Glomerular visceral epithelial cell (primary cell): ENCODE results near the gene JAKMIP3.

Source experiments
- DNase-seq: peaks from one replicate; pipeline ENCODE4 v3.0.0-alpha.2; 2016; ENCODE audit errors: extremely low spot score

JAKMIP3 gene

DNA sequence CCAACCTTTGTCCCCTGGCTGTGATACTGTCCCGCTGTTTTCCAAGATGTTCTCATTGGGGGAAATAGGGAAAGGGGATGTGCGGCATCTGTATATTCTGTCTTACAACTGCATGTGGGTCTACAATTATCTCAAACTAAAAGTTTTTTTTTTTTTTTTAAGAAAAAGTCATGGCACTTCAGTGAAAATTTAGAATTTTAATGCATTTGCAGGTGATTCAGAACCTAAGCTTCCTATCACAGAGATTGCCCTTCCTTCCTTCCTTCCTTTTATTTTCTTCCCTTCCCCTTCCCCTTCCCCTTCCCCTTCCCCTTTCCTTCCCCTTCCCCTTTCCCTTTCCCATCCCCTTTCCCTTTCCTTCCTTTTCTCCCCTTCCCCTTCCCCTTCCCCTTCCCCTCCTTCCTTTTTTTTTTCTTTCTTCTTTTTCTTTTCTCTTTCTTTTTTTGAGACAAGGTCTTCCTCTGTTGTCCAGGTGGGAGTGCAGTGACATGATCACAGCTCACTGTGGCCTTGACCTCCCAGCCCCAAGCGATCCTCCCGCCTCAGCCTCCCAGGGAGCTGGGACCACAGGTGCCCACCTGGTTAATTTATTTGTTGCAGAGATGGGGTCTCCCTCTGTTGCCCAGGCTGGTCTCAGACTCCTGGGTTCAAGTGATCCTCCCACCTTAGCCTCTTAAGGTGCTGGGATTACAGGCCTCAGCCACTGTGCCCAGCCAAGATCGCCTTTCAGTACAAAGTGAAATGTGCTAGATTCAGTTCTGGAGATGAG, 32.0 kb downstream of the JAKMIP3 start:
- no peak for DNase-seq

DNA sequence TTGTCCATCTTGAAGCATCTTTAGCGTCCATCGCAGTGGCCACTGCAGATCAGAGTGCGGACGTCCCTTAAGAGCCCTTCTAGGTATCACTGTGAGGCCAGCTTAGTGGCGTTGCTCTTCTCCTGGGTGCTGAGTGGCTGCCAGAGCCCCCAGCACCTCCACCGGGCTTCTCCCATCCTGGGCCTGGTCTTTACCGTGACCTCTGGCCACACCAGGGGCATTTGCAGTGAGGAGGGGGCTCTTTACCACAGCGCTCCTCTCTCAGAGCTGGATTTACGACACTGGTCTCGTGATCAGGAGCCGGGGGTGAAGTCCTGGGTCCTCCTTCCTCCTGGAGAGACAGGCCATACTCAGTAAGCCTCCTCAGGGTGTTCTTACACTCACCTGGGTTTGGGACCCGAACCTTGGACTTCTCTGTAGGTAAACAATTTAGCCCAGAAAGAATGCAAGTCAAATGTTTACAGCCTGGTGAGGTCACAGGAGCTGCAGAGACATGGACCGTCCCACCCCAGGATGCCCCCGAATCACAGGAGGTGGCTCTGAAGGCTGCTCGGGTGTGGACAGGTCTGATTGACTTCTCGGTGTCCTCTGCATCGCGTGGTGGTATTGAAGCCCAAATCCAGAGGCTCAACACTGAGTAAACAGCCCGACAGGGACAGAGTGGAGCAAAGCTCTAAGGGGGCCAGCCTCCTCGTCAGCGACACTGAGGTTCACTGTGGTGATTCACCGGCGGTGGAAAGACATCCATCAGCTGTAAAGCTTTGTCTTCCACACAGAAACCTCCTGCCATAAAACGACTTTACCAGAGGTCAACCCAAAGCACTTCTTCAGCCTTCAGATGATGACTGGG, 33.0 kb downstream of the JAKMIP3 start:
- DNase-seq = no peak

DNA sequence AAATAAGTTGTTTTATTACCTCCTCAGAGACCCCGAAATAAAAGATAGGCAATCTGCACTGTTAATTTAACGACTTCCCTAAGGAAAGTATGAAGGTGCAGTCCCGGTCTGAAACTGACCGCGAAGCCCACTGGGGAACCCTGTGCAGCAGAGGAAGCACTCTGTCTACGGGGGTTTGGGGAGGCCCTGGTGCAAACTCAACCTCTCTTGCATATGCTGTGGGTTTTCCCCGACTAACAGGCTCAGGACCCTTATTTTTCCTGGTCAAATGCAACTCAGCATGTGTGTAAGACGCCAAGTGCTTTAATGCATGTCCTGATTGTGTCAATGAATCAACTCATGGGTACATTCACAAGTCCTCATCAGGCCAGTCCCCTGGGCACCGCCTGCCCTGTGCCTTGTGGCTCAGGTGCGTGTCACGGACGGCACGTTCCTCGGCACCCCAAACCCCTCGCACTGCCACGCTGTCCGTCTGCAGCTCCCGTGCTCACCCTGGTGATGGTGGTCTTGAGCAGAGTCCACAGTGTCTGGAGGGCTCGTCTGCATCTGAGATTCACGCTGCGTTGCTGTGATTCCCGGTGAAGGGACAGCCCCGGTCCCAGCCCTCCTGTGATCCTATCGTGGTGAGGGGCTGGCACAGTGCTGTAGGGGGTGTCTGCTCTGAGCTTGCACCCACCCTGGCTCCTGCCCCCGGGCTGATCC, 33.8 kb downstream of the JAKMIP3 start:
- DNase-seq = no peak

DNA sequence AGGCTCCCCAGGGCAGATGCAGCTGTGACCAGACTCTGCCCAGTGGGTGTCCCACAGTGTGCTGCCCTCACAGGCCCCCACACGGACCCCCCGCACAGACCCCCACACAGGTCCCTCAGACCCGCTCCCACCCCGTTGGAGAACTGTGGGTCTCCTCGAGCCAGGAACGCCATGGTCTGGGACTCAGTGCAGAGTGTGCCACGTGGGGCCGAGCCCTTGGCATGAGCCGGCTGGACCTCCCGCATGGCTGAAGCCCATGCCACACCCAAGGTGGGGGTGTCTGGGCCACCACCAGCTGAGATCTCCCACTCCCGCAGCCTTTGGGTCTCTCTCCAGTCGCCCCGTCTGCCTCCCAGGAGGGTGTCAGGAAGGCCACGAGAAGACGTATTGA, 34.3 kb downstream of the JAKMIP3 start:
- no peak for DNase-seq

DNA sequence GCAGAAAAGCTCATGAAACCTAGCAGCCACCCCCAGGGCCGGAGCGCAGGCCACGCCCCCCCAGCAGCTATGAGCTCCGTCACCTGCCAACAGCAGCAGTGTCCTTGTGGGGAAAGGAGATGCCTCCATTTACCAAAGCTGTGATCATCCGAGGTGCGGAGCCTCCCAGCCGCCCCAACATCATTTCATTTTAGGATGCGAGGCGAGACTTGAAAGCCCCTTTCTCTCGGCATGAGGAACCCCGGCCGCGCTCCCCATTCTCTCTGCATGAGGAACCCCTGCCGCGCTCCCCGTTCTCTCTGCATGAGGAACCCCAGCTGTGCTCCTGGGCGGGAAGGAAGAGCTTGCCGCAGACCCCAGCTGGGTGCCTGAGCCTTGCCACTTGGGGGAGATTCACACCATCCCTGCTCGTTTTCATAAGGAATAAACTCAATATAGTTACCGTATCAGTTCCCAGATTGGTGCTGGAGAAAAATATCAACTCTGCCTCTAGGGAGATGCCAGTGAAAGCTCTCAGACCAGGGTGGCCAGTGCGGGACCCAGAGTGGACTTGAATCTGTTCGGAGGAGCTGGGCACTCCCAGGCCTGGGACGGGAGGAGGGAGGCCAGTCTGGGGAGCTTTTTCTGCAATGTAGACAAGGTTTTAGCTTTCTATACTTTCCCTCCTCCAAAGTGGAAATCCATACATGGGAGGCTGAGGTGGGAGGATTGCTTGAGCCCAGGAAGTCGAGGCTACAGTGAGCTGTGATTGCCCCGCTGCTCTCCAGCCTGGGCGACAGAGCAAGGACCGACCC, 35.0 kb downstream of the JAKMIP3 start:
- no peak for DNase-seq

DNA sequence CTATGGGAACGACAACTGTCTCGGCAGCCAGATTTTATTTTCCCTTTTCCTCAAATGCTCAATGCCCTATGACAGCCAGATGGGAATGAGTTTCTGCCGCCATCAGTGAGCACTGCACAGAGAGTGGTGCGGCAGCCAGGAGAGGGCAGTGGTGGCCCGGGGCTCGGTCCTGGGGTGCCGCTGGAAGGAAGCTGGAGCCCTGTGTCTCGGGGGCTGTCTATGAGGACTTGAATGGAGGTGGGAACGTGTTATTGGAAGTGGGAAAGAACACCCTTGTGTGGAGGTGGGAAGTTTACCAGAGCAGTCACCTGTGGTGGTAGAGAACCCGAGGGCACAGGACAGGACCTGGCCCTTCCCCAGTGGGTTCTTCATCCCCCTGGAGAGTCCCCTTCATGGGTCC, 35.8 kb downstream of the JAKMIP3 start:
- DNase-seq = no peak

DNA sequence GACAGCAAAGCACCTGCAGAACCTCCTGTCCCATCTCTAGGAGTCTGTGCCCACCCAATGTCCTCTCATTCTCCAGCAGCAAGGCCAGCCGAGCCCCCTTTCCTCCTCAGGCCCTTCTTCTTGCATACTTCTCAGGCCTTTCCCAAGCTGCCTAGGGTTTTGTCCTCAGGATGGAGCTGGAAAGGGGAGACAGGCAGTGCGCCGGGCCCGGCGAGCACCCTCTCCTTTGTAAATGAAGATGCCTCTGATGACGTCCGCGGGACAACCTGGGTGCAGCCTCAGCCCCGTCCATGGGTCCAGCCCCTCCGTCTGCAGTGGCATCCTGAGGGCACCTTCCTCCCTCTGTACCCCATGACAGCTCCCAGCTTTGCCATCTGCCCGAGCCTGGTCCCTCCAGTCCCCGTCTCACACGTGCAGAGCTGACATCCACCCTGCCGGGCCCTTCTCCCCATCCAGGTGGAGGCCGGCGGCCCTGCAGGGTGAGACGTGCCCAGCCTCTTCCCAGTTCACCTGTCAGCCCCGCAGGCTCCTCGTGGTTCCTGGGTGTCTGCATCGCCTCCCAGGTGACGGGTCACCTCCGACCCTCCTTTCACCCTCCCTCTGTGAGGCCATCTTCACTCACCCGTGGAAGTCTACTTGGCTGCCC, 36.4 kb downstream of the JAKMIP3 start:
- no peak for DNase-seq

DNA sequence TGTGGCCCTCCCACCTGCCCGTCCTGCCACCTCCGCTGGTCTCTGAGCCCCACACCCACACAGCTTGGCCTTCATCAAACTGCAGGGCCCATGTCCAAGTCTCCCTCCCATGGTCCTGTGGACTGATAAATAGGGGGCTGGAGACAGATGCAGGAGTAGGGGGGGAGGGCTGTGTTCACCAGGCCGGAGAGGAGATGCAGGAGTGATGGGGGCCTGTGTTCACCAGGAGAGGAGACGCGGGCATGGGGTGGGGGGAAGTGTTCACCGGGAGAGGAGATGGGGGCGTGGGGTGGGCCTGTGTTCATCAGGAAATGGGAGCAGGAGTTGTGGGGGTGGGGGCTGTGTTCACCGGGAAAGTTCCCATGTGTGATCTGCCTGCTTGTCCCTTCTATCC, 37.0 kb downstream of the JAKMIP3 start:
- no peak for DNase-seq

DNA sequence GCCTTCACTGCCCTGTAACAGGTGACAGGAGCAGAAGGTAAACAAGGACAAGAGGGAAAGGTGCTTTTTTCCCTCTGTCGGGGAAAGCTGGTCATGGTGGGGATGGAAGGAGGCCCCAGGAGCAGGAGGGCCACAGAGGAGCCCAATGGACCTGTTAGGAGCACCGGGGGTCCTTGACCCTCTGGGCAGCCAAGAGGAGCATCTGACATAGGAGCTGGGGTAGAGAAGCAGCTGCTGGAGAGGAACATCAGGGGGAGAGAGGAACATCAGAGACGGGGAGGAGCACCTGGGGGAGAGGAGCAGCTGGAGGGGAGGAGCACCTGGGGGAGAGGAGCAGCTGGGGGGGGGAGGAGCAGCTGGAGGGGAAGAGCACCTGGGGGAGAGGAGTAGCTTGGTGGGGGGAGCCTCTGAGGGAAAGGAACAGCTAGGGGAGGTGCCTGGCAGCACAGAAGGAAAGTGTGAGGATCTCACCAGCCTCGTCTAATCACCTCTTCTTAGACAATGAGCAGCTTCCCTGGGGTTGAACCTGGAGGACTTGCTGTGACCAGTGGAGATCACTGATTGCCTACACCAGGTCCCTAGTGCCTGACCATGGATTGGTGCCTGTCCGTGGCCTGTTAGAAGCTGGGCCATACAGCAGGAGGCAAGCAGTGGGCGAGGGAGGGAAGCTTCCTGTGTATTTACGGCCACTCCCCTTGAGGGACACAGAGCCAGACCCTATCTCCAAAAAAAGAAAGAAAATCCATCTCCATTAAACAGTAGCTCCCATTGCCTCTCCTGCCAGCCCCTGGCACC, 37.6 kb downstream of the JAKMIP3 start:
- no peak for DNase-seq

DNA sequence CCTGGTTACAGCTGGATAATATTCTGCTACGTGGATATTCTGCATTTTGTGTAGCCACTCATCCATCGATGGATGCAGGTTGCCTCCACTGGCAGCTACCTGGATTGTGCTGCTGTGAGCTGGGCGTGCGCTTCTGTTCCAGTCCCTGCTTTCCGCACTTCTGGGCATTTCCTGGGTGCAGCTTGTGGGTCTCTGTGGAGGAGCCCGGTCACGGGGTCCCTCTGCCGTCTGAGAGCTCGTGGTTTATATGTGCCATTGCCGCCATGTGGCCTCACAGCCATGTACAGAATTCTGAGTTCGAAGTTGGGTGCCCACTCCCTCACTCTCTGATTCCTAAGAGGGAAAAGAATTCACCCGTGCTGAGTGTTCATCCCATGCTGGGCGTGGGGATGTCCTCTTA, 38.3 kb downstream of the JAKMIP3 start:
- no peak for DNase-seq

DNA sequence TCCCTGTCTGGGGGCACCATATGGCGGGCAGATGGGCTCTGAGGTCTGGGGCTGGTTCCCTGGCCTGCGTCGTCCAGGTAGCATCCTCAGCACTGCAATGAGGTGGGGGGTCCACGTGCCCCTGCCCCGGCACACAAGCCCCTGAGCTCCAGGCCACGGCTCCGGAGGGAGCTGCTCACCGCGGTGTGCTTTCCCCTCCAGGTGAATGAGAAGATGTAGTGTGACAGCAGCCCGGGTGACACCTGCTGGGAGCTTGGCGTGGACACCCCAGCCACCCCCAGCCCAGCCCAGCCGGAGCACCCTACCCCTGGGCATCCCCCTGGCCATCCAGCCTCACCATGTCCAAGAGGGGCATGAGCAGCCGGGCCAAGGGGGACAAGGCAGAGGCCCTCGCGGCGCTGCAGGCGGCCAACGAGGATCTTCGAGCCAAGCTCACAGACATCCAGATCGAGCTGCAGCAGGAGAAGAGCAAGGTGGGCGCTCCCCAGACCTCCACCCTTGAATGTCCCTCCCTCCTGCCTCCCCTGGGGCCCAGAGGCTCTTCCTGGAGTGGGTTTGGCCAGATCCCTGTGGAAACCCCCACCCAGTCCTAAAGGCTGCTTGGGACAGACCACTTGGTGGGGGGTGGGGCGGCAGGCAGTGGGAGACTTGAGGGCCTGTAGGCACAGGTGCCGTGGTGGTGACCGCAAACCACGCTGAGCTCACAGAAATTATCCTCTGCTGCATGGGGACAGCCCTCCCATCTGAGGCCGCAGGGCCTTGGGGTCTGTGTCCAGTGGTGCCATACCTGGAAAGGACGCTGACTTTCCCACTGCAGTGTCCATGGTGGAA, 38.9 kb downstream of the JAKMIP3 start:
- no peak for DNase-seq

DNA sequence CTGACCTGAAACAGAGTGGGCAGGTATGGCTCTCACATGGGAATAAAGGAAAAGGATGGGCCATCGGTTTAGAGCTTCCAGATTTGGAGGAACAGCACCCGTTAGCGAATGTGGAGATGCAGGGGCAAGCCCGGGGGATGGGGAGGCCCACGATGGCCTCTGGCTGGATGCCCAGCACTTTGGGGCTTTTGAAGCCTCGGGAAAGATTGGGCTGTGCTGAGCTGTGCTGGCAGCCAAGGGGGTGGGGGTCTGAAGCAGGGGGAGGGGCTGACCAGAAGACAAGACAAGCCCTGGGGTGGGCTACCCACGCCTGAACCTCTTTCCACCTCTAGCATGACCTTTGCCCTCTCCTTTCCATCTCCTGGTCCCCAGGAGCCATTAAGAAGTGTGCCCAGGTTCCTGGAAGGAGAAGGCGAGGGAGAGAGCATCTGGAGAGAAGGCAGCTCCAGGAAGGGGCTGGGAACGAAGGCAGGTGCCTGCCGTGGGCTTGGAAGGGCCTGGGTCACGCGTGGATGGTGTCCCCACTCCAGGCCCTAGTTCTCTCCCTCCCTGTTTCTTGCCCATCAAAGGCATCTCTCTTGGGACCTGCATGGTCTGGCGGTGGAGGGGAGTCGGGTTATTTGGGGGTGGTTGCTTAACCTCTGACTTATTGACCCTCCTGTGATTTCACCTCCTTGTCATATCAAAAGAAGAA, 39.7 kb downstream of the JAKMIP3 start:
- no peak for DNase-seq

DNA sequence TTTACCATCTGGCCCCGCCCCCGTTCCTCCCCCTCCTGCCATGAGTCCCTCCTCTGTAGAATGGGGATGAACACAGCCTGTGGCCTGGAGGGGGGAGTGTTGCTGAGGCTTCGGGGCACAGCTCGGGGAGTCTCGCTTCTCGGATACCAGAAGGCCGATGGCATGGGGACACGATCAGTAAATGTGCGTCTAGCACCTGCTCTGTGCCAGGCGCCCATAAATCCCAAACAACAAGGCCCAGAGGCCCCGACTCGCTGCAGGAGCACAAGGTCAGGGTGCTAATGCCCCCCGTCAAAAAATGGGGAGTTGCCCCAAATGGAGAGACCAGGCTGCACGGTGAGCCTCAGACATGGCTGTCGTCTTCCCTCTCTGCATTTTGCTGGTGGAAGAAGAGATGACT, 40.7 kb downstream of the JAKMIP3 start:
- no peak for DNase-seq

DNA sequence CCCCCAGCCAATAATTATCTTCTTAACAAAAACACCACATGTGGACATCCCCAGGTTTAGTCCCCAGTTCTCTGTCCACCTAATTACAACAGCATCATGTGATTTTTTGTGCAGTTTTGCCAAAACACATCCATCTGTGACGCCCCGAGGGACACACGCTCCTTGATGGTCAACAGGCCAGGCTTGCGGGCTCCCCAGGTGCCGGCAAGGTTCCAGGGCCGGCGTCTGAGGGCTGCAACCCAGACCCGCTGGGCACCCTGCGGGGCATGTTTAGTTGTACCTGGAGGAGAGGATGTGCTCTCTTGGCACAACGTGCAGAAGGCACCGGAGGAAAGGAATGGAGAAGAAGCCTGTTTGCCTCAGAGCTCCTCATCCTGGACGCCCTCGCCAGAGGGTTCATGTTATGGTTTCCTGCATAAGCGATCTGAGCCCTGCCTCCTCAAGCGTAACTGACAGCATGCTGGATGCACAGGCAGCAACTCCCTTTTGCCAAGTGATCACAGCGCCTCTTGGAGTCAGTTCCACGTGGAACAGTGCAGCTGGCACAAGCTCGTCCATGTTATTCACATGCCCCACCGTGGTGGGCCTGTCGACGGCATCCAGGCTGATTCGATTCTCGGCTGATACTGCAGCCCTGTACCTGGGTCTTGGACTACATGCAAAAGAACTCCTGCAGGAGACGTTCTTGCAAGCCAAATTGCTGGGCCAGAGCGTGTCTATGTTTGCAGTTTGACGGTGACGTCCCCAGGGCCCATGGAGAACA, 41.6 kb downstream of the JAKMIP3 start:
- peak; percentile 31 for DNase-seq

DNA sequence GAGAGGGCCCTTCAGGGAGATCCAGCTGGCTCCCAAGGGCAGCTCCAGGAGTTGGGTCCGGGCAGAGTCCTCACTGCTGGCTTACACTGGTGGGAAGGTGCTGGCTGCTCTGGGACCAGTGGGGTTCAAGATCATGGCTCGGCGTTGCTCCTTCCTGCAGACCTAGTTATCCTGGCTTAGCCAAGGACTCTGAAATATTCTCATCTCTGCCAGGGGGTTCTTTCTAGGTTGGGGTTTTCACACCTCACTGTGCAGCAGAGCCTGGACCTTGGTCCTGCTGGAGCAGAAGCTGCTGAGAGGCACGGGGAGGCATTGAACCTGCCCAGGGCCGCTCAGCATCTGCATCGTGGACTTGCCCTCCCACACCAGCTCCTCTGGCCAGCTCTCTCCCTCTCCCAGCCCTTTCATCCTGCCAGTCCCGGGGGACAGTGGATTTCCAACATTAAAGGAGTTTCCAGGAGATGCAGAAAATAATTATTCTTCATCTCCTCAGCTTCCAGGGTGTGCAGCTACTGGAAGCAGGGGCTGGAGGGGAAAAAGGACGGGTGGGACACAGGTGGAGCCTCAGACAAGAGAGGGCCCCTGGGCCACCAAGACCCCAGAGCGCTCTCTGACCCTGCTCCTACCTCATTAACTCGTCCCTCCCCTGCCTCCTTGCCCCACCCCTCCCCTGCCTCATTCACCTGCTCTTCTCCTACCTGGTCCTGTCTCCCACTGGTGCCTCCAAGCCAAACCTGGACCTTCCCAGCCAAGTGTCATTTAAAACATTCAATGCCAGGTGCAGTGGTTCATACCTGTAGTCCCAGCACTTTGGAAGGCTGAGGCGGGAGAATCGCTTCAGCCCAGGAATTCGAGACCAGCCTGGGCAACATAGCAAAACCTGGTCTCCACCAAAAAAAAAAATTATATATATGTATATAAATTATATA, 42.5 kb downstream of the JAKMIP3 start:
- DNase-seq = no peak

DNA sequence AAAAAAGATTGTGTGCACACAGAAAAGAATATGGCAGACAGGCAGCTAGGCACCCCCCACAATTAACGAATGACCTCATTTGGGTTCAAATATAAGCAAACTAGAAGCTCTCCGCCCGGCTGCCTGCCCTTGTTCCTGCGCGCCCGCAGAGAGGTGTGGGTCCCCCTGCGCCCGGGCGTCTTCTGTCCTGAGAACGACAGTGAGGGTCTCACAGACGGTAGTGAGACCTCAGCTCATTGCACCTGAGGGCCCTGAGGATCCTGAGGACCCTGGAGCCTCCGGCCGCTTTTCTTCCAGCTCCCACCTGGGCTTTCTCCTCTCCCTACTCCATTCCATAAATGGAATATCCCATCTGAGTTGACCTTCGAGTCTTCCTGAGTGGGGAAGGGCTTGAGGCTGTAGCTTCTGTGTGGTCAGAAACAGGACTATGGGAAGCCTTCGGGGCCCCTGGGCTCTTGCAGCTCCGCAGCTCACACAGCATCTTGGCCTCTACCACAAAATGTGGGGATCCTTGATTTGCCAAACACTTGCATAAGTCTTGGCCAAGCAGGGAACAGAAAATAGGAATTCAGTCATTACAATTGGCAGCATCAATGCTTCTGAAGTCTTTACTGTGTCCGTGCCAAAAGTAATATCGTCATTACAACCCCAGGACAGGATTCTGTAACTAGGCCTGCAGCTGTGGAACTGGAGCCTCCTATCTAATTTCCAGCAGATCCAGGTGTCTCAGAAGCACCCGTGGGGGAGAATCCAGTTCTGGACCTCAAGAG, 43.8 kb downstream of the JAKMIP3 start:
- DNase-seq = no peak
